Measurements from ENCODE around the gene NUBPL.
"Not testable (repeated sequence)": the region's sequence is repeated elsewhere in the genome, so short reads cannot be mapped to it uniquely, and the experiment has no call there.

NUBPL gene

GRCh38 chr14:31854508-31855075 is 293.4 kb downstream of the NUBPL start:
- no peaks in the 10 kb centered on the region for H3K4me1 ChIP-seq (ENCODE audit: control insufficient read depth, insufficient read depth, low read length)
- H3K4me3 ChIP-seq (ENCODE audit: low read length) = no peak overlapping the region
- H3K27me3 ChIP-seq (ENCODE audit: control insufficient read depth, insufficient read depth, low read length) = no peaks in the 10 kb centered on the region
- no peak overlapping the region for H3K9ac ChIP-seq (ENCODE audit: low read length)
- H3K27ac ChIP-seq (ENCODE audit: low read depth, low read length) = no peak overlapping the region
- no peaks in the 10 kb centered on the region for H3K36me3 ChIP-seq (ENCODE audit: control insufficient read depth, insufficient read depth, low read length)

- Histone ChIP-seq H3K4me3 (ENCODE audit: low read length) (no peak overlapping the region), H3K27me3 (ENCODE audit: control insufficient read depth, insufficient read depth, low read length) (no peaks in the 10 kb centered on the region), H3K27ac (ENCODE audit: low read depth, low read length) (no peak overlapping the region), H3K4me1 (ENCODE audit: control insufficient read depth, insufficient read depth, low read length) (no peaks in the 10 kb centered on the region), H3K36me3 (ENCODE audit: control insufficient read depth, insufficient read depth, low read length) (no peaks in the 10 kb centered on the region), H3K9ac (ENCODE audit: low read length) (no peak overlapping the region)
Observed at GRCh38 chr14:31855262-31855661, 294.1 kb downstream of the NUBPL start.

- H3K27ac ChIP-seq (ENCODE audit: low read depth, low read length); H3K27me3 ChIP-seq (ENCODE audit: control insufficient read depth, insufficient read depth, low read length): not testable (repeated sequence)
Observed at GRCh38 chr14:31856003-31856402, 294.8 kb downstream of the NUBPL start.

GRCh38 chr14:31858868-31859267 is 297.7 kb downstream of the NUBPL start:
- H3K36me3 ChIP-seq (ENCODE audit: control insufficient read depth, insufficient read depth, low read length) = no peaks in the 10 kb centered on the region
- no peak overlapping the region for H3K4me3 ChIP-seq (ENCODE audit: low read length)
- H3K9ac ChIP-seq (ENCODE audit: low read length) = no peak overlapping the region
- H3K27me3 ChIP-seq (ENCODE audit: control insufficient read depth, insufficient read depth, low read length) = no peaks in the 10 kb centered on the region
- H3K4me1 ChIP-seq (ENCODE audit: control insufficient read depth, insufficient read depth, low read length) = no peaks in the 10 kb centered on the region
- H3K27ac ChIP-seq (ENCODE audit: low read depth, low read length) = no peak overlapping the region

More at GRCh38 chr14:31856003-31856402, 294.8 kb downstream of the NUBPL start:
- H3K4me1 ChIP-seq (ENCODE audit: control insufficient read depth, insufficient read depth, low read length); H3K36me3 ChIP-seq (ENCODE audit: control insufficient read depth, insufficient read depth, low read length); H3K4me3 ChIP-seq (ENCODE audit: low read length); H3K9ac ChIP-seq (ENCODE audit: low read length): not testable (repeated sequence)

GRCh38 chr14:31864937-31865855 is 304.0 kb downstream of the NUBPL start:
- Histone ChIP-seq H3K27ac (ENCODE audit: low read depth, low read length) (no peak overlapping the region), H3K9ac (ENCODE audit: low read length) (no peak overlapping the region), H3K4me3 (ENCODE audit: low read length) (no peak overlapping the region), H3K27me3 (ENCODE audit: control insufficient read depth, insufficient read depth, low read length) (no peaks in the 10 kb centered on the region), H3K36me3 (ENCODE audit: control insufficient read depth, insufficient read depth, low read length) (no peaks in the 10 kb centered on the region), H3K4me1 (ENCODE audit: control insufficient read depth, insufficient read depth, low read length) (no peaks in the 10 kb centered on the region)

GRCh38 chr14:31867570-31867969 is 306.4 kb downstream of the NUBPL start:
- Histone ChIP-seq H3K4me1 (ENCODE audit: control insufficient read depth, insufficient read depth, low read length) (no peaks in the 10 kb centered on the region), H3K27me3 (ENCODE audit: control insufficient read depth, insufficient read depth, low read length) (no peaks in the 10 kb centered on the region), H3K36me3 (ENCODE audit: control insufficient read depth, insufficient read depth, low read length) (no peaks in the 10 kb centered on the region), H3K4me3 (ENCODE audit: low read length) (no peak overlapping the region), H3K27ac (ENCODE audit: low read depth, low read length) (no peak overlapping the region), H3K9ac (ENCODE audit: low read length) (no peak overlapping the region)

- not testable (repeated sequence) for H3K36me3 ChIP-seq (ENCODE audit: control insufficient read depth, insufficient read depth, low read length); H3K27ac ChIP-seq (ENCODE audit: low read depth, low read length); H3K4me3 ChIP-seq (ENCODE audit: low read length)
Observed at GRCh38 chr14:31868096-31868495, 306.9 kb downstream of the NUBPL start.

GRCh38 chr14:31876741-31877140 is 315.5 kb downstream of the NUBPL start:
- H3K27ac ChIP-seq (ENCODE audit: low read depth, low read length) = no peak overlapping the region

More at GRCh38 chr14:31868096-31868495, 306.9 kb downstream of the NUBPL start:
- H3K9ac ChIP-seq (ENCODE audit: low read length); H3K27me3 ChIP-seq (ENCODE audit: control insufficient read depth, insufficient read depth, low read length); H3K4me1 ChIP-seq (ENCODE audit: control insufficient read depth, insufficient read depth, low read length): not testable (repeated sequence)

GRCh38 chr14:31877255-31877798 is 316.1 kb downstream of the NUBPL start:
- Histone ChIP-seq H3K4me1 (ENCODE audit: control insufficient read depth, insufficient read depth, low read length) (no peaks in the 10 kb centered on the region), H3K27me3 (ENCODE audit: control insufficient read depth, insufficient read depth, low read length) (no peaks in the 10 kb centered on the region), H3K4me3 (ENCODE audit: low read length) (no peak overlapping the region), H3K9ac (ENCODE audit: low read length) (no peak overlapping the region), H3K36me3 (ENCODE audit: control insufficient read depth, insufficient read depth, low read length) (no peaks in the 10 kb centered on the region), H3K27ac (ENCODE audit: low read depth, low read length) (no peak overlapping the region)

More at GRCh38 chr14:31876741-31877140, 315.5 kb downstream of the NUBPL start:
- no peaks in the 10 kb centered on the region for H3K36me3 ChIP-seq (ENCODE audit: control insufficient read depth, insufficient read depth, low read length)
- no peaks in the 10 kb centered on the region for H3K27me3 ChIP-seq (ENCODE audit: control insufficient read depth, insufficient read depth, low read length)
- H3K4me1 ChIP-seq (ENCODE audit: control insufficient read depth, insufficient read depth, low read length) = no peaks in the 10 kb centered on the region
- no peak overlapping the region for H3K9ac ChIP-seq (ENCODE audit: low read length)
- no peak overlapping the region for H3K4me3 ChIP-seq (ENCODE audit: low read length)

- Histone ChIP-seq H3K9ac (ENCODE audit: low read length) (no peak overlapping the region), H3K27me3 (ENCODE audit: control insufficient read depth, insufficient read depth, low read length) (no peaks in the 10 kb centered on the region), H3K4me1 (ENCODE audit: control insufficient read depth, insufficient read depth, low read length) (no peaks in the 10 kb centered on the region), H3K36me3 (ENCODE audit: control insufficient read depth, insufficient read depth, low read length) (no peaks in the 10 kb centered on the region), H3K27ac (ENCODE audit: low read depth, low read length) (no peak overlapping the region), H3K4me3 (ENCODE audit: low read length) (no peak overlapping the region)
Observed at GRCh38 chr14:31879661-31880348, 318.6 kb downstream of the NUBPL start.

GRCh38 chr14:31880935-31881334 is 319.7 kb downstream of the NUBPL start:
- no peaks in the 10 kb centered on the region for H3K27me3 ChIP-seq (ENCODE audit: control insufficient read depth, insufficient read depth, low read length)
- H3K27ac ChIP-seq (ENCODE audit: low read depth, low read length) = no peak overlapping the region
- H3K4me3 ChIP-seq (ENCODE audit: low read length) = no peak overlapping the region
- H3K4me1 ChIP-seq (ENCODE audit: control insufficient read depth, insufficient read depth, low read length) = no peaks in the 10 kb centered on the region
- H3K9ac ChIP-seq (ENCODE audit: low read length) = no peak overlapping the region
- H3K36me3 ChIP-seq (ENCODE audit: control insufficient read depth, insufficient read depth, low read length) = no peaks in the 10 kb centered on the region

- no peak overlapping the region for H3K9ac ChIP-seq (ENCODE audit: low read length)
- no peak overlapping the region for H3K27ac ChIP-seq (ENCODE audit: low read depth, low read length)
- H3K4me1 ChIP-seq (ENCODE audit: control insufficient read depth, insufficient read depth, low read length) = no peaks in the 10 kb centered on the region
- H3K27me3 ChIP-seq (ENCODE audit: control insufficient read depth, insufficient read depth, low read length) = no peaks in the 10 kb centered on the region
- no peak overlapping the region for H3K4me3 ChIP-seq (ENCODE audit: low read length)
- no peaks in the 10 kb centered on the region for H3K36me3 ChIP-seq (ENCODE audit: control insufficient read depth, insufficient read depth, low read length)
Observed at GRCh38 chr14:31881531-31882310, 320.5 kb downstream of the NUBPL start.

All from rectal smooth muscle tissue (tissue), 1 donor.